Kidney epithelial cell (primary cell): ENCODE results near the gene ZBTB7B. TPM values are rescaled to one million over a fixed set of nuclear protein-coding genes. Genes with fewer than 3 reads are reported as not detected.
A peak's percentile ranks its signal among the peaks of the same experiment; 100 is the strongest.

ENCODE experiments used
- DNase-seq: peaks from one replicate; pipeline ENCODE4 v3.0.0-alpha.2; 2010; ENCODE audit warnings: low read depth
- H3K27me3 ChIP-seq: 2 replicates; pipeline ENCODE4 v1.6.0; 2011; ENCODE audit warnings: low read length; ENCODE audit not compliant: control insufficient read depth, insufficient read depth
- H3K36me3 ChIP-seq: 2 replicates; pipeline ENCODE4 v1.5.1; 2011; ENCODE audit warnings: low read length; ENCODE audit not compliant: control insufficient read depth, insufficient read depth
- H3K4me3 ChIP-seq: 2 replicates; pipeline ENCODE4 v1.5.1; 2011; ENCODE audit warnings: low read depth, mild to moderate bottlenecking, control low read depth, low read length
- total RNA-seq: library from RNA; depleted of rRNA; stranded (reverse); fragments of >200 nt; gene quantifications from 2 replicates; pipeline ENCODE4 v1.2.3, GENCODE V29; 2015
- TF ChIP-seq, protein P1 (sequence below): IDR thresholded peaks from 2 replicates; pipeline ENCODE4 v1.5.1; 2011; ENCODE audit warnings: mild to moderate bottlenecking, moderate library complexity, low read length, control low read depth, inconsistent platforms; ENCODE audit not compliant: insufficient read depth, poor library complexity, severe bottlenecking

The ZBTB7B gene
- total RNA-seq, 1 donor from 2014 or later: 28.0 TPM

- Histone ChIP-seq H3K27me3 (no peaks in the 10 kb centered on the region), H3K4me3 (peak overlapping the region; percentile 50), H3K36me3 (peaks cover 2% of the 10 kb centered on the region)
- DNase-seq: no peak
- TF ChIP-seq, protein P1, sequence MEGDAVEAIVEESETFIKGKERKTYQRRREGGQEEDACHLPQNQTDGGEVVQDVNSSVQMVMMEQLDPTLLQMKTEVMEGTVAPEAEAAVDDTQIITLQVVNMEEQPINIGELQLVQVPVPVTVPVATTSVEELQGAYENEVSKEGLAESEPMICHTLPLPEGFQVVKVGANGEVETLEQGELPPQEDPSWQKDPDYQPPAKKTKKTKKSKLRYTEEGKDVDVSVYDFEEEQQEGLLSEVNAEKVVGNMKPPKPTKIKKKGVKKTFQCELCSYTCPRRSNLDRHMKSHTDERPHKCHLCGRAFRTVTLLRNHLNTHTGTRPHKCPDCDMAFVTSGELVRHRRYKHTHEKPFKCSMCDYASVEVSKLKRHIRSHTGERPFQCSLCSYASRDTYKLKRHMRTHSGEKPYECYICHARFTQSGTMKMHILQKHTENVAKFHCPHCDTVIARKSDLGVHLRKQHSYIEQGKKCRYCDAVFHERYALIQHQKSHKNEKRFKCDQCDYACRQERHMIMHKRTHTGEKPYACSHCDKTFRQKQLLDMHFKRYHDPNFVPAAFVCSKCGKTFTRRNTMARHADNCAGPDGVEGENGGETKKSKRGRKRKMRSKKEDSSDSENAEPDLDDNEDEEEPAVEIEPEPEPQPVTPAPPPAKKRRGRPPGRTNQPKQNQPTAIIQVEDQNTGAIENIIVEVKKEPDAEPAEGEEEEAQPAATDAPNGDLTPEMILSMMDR: no peak
Observed at GRCh38 chr1:154956544-154956941, 46.1 kb upstream of the ZBTB7B start.

GRCh38 chr1:154957091-154957657, 45.4 kb upstream of the ZBTB7B start:
- no peak overlapping the region for H3K4me3 ChIP-seq
- TF ChIP-seq, protein P1: no peak
- DNase-seq: no peak
- H3K36me3 ChIP-seq: peaks cover 2% of the 10 kb centered on the region
- no peaks in the 10 kb centered on the region for H3K27me3 ChIP-seq

- no peak overlapping the region for H3K4me3 ChIP-seq
- peaks cover 2% of the 10 kb centered on the region for H3K36me3 ChIP-seq
- DNase-seq: no peak
- H3K27me3 ChIP-seq: no peaks in the 10 kb centered on the region
- TF ChIP-seq, protein P1: no peak
Observed at GRCh38 chr1:154958036-154958435, 44.6 kb upstream of the ZBTB7B start.

- TF ChIP-seq, protein P1: no peak
- DNase-seq: no peak
- H3K4me3 ChIP-seq: no peak overlapping the region
- H3K36me3 ChIP-seq: peaks cover 2% of the 10 kb centered on the region
- H3K27me3 ChIP-seq: no peaks in the 10 kb centered on the region
Observed at GRCh38 chr1:154958681-154959425, 43.7 kb upstream of the ZBTB7B start.

GRCh38 chr1:154959426-154959780, 43.2 kb upstream of the ZBTB7B start:
- TF ChIP-seq, protein P1: no peak
- DNase-seq: no peak
- Histone ChIP-seq H3K27me3 (no peaks in the 10 kb centered on the region), H3K36me3 (peaks cover 2% of the 10 kb centered on the region), H3K4me3 (no peak overlapping the region)

DNA sequence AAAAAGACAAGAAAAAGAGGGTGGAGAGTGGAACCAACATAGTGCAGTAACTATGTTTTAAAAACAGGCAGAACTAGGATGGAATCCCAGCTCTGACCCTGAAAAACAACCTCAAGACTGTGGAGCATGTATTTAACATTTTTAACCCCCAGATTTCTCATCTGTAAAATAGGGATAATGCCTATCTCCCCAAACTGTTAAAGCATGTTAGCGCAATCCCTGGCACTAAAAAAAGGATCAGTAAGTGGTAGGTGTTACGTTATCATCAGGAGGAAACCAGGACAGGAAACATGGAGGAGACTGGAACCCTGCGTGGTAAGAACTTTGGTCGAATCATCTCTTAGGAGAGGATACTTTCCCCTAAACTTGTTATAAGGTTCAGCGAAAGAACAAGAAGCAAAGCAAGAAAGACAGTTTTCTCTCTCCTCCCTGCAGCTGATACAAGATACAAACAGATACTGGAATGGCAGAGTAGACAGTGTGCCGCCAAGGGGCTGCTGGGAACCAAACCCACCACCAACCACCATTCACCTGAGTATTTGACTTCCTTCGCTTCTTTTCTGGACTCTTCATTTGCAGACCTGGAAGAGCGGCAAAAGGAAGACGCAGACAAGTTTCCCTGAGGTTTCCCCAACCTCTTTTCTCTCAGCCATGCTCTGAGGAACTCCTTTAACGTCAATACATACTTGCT, 42.0 kb upstream of the ZBTB7B start:
- TF ChIP-seq, protein P1: no peak
- peaks cover 4% of the 10 kb centered on the region for H3K36me3 ChIP-seq
- H3K27me3 ChIP-seq: no peaks in the 10 kb centered on the region
- H3K4me3 ChIP-seq: peak overlapping the region; percentile 67
- no peak for DNase-seq
